NCI-H1092 treated with DMSO at 0.1 percent for 48 hours (cell line): ENCODE results near the gene MID1.

Experiments used
- DNase-seq: peaks from one replicate; lab custom pipeline; 2025; lab: John Stamatoyannopoulos, UW

The MID1 gene

GRCh38 chrX:10576777-10577447, 43.5 kb downstream of the MID1 start:
- no peak for DNase-seq

GRCh38 chrX:10576186-10576585, 44.2 kb downstream of the MID1 start:
- no peak for DNase-seq

DNA sequence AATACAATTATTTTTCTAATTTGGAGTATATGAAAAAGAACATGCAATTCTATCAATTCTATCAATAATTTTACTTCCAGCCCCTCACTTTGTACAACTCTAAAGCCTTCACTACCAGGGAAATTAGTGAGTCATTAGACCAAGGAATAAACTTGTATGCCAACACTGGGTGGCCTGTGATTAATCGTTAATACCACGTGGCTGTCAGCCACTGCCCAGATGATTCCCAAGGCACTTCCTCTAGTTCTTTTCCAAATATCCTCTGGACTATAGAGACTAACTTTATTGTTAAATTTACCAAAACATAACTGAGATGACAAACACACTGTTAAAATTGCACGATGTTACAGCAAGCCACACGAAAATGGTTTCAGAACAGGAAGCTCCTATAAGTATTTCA, 45.7 kb downstream of the MID1 start:
- DNase-seq: no peak

- DNase-seq: no peak
Measured at GRCh38 chrX:10571260-10571659, 49.1 kb downstream of the MID1 start.

GRCh38 chrX:10570601-10571000, 49.8 kb downstream of the MID1 start:
- DNase-seq: no peak

DNA sequence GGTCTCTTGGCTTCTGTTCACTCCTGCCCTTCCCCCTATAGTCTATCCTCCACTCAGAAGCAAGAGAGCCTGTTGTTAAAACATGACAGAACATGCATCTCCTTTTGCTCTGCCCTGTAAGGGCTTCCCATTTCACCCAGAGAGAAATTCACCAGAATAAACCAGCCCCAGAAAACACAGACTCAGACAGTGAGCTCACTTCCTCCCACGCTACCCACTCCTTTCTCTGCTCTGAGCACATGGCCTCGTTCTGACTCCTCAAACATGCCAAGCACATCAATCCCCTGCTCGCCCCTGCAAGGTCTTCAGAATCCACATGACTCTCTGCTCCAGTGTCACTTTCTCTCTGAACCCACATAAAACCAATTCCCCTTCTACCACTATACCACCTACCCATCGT, 50.4 kb downstream of the MID1 start:
- DNase-seq: no peak

- no peak for DNase-seq
Measured at GRCh38 chrX:10568428-10568827, 52.0 kb downstream of the MID1 start.

- DNase-seq: no peak
Measured at GRCh38 chrX:10567136-10567535, 53.2 kb downstream of the MID1 start.

DNA sequence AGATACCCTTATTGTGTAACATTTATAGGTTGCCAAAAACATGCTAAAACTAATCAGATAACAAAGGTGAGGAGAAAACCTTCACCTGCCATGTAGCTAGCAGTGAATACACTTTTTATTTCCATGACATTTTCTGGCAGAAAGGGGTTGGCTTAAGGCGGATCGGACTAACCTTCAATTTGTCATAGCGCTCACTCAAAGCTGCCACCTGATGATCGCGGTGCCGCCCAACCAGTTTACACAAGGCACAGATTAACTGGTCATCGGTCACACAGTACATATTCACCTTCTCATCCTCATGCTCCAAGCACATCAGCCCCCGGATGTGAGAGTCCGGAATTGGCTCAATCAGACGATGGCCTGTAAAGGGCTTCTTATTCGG, 53.7 kb downstream of the MID1 start:
- DNase-seq: no peak

GRCh38 chrX:10564484-10564883, 55.9 kb downstream of the MID1 start:
- DNase-seq: no peak

- DNase-seq: no peak
Measured at GRCh38 chrX:10557166-10557565, 63.2 kb downstream of the MID1 start.

- no peak for DNase-seq
Measured at GRCh38 chrX:10556405-10556804, 64.0 kb downstream of the MID1 start.

GRCh38 chrX:10555846-10556245, 64.5 kb downstream of the MID1 start:
- no peak for DNase-seq

- DNase-seq: no peak
Measured at GRCh38 chrX:10554612-10555270, 65.6 kb downstream of the MID1 start.

DNA sequence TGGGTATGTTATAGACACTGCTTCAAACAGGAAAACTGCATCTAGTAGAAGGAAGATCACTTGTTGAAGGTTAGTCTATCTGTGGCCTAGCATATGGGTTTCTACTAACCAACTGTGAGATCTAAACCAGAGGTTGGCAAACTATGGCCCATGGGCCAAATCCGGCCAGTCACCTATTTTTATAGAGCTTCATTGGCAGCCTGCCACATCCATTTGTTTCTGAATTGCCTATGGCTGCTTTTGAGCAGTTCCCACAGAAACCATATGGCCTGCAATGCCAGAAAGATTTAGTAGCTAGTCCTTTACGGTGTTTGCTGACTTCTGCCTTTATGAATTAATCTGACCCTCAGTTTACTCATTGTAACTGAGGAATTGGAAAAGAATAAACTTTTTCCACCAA, 71.1 kb downstream of the MID1 start:
- peak; percentile 8 for DNase-seq

- DNase-seq: no peak
Measured at GRCh38 chrX:10548688-10549087, 71.7 kb downstream of the MID1 start.

- DNase-seq: no peak
Measured at GRCh38 chrX:10545882-10546281, 74.5 kb downstream of the MID1 start.

DNA sequence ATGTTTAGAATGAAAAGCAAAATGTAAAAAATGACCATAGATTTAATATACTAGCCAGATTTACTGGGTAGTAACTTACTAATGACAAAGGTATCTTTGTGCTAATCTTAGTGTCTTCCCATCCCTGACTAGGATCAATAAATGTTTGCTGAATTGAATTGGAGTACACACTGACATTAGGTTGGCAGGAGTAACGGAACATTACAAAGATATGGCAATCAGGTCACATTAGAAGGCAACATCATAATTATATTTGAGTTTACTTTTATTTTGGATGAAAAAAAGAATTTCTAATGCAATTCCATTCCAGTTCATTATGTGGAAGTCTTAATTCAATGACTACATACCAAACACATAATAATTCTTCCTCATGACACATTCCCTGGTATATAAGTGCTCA, 77.8 kb downstream of the MID1 start:
- no peak for DNase-seq

DNA sequence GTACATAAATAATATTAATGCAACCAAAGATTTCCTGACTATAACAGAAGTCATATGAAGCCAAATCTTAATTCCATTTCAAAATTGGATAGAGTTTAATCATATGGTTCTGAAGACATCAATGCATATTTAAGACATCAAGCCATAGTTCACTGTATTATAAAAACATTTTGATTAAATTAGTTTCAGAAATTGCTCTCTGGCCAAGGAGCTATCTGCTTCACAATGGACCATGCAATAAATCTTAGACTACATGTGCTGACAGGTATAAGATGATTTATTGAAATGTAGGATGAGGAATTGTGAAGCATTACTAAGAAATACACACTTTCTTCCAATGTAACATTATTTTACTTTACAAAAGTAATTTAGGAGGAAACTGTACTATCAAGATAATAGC, 81.6 kb downstream of the MID1 start:
- DNase-seq: no peak

DNA sequence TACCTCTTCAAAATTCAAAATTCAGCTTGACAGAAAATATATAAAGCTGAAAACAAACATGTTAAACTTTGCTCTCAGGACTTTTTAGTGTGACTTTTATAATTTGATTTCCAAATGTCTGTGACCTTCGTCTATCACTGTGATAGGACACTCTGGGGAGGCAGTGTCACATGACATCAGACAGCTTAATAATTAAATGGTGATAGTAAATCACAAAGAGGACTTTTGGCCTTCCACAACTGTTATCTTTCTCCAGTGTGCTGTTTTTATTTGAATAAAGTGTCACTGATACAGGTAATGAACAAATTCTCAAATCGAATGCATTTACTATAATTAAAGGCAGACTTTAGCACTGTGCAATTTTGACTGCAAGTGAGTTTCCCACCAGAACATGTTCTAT, 83.1 kb downstream of the MID1 start:
- DNase-seq: no peak

DNA sequence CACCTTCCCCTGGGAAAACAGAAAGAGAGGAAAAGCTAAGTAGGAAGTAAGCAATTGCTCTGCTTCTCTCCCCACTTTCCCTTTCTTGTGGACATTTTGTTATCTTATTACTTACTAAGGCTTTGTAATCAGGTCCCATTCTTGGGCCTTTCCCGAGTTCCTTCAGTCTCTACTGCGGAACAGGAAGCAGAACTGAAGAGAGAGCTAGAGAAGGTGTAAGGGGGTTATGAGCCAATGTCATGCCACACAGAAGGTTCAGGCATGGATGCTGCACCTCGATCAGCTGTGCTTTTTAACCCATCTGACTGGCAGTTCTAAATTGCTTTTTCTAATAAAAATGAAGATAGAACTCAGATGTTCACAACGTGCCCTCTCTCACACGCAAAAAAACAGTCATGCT, 83.6 kb downstream of the MID1 start:
- no peak for DNase-seq

DNA sequence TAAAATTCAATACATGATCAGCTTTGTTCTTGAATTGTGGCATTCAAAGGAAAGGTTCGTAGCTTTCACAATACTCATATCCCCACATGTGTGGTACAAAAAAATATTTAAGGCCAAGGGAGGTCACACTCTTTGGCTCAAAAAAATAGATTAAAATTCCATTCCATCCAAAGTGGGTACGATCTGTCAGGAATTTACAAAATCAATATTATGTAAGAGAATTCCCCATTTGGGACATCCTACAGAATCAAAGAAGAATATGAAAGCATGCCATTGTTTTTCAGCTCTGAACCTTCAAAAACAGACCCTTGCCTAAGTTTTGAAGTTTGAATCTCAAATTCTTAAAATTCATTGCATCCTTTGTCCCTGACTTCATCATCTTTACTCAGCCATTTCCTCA, 85.8 kb downstream of the MID1 start:
- DNase-seq: no peak

DNA sequence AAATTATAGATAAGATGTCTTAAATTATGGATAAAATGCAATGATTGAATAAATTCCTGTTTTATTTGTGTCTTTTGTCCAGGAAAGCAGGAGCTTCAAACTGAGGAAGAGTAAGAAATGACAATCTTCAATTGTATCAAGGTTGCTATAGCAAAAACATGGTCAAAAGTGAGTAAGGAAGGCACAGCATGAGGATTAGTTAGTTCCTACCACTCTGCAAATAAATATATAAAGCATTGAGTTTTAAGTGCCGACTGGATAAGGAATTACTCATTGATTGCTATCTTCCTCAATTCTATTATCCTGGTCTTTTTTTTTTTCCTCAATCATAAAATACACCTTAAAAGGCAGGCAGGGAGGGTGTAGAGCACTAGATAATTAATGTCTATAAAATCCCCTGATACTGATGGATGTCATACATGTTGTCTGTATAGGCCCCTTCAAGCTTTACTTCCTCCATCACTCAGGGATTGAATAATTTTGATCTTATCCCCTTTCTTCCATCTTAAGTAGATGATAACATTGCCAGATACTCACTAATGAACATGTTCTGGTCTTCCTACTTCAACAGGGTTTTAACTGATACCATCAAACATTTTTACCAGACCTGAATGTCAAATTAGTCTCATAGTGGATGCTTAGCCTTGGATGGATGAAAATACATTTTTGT, 86.6 kb downstream of the MID1 start:
- DNase-seq: no peak

DNA sequence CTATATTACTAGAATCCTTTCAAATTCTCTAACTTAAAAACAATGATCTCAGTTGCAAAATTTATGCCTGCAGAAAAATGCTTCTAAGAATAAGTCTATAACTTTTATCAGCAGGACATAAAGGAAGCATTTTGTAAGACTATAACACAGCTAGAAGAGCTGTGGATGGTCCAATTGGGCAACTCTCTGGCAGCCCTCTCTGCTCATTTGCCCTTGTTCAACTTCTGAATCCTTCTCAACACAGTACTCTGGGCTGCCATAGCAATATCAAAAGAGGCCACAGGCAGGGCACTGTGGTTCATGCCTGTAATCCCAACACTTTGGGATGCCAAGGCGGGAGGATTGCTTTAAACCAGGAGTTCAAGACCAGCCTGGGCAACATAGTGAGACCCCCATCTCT, 88.5 kb downstream of the MID1 start:
- DNase-seq: no peak
